ENCODE measurements around the gene SGMS1.
"Not testable (repeated sequence)": the region's sequence is repeated elsewhere in the genome, so short reads cannot be mapped to it uniquely, and the experiment has no call there.

SGMS1 gene

DNA sequence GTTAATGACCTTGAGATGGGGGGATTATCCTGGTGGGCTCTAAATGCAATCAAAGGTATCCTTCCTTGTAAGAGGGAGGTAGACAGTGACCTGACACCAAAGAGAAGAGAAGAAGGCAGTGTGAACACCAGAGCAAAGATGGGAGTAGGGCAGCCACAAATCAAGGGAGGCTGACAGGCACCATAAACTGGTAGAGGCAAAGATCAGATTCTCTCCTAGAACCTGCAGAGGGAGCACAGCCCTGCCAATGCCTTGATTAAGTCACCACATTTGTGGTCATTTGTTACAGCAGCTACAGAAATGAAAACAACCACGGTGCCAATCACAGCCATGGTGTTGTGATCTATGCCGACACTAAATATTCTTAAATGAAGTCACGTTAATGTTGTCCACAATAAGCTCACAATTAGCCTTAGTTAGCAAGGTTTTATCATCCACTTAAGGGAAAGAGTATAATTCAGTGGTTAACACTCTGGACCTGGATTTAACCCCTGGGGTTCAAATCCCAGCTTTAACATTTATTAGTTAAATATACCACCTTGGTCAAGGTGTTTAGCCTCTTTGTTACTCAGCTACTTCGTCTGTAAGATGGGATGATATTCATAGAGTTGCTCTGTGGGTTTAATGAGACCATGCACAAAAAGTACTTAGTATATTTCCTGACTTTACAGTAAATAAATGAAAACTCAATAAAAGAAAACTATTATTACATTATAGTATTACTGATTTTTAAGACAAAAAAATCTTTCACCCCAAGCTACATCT, 70.8 kb downstream of the SGMS1 start:
- no peak for DNase-seq

GRCh38 chr10:50552308-50552707, 71.4 kb downstream of the SGMS1 start:
- DNase-seq, result no peak

DNA sequence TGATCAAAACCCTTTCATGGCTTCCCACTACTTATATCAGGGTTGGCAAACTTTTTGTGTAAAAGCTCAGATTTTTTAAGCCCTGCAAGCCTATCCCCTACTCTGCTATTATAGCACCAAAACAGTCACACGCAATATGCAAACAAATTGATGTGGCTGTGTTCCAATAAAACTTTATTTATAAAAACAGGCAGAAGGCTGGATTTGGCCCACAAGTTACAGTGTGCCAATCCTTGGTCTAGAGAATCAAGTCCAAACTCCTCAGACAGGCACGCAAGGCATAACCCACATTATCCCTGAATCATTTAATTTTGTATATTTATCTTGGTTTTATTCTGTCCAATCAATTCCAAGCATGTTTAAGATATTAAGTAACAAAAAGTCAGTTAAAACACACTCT, 71.9 kb downstream of the SGMS1 start:
- no peak for DNase-seq

DNA sequence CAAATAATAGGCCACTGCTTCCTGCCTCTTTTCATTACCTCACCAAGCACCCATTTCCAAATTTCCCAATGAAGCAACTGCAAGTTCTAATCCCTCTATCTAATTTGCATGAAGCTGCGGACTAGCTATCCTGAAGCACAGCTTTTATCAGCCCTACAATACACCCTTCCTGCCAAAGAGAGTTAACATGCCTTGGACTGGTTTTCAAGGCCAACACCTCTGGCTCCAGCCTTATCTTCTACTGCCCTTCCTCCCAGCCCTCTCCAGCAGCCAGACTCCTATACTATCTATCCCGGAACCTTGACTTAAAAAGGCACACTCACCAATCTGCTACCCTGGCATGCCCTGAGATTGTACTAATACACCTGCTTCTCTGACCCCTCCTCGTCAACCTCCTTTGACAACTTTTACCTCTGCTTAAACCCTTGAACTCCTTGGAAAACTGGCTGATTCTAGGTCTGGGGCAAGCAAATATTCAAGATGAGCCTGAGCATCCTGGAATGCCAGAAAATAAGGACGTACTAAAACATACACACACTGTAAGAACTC, 73.4 kb downstream of the SGMS1 start:
- DNase-seq, result peak; percentile 45

- DNase-seq, result not testable (repeated sequence)
Measured at GRCh38 chr10:50549186-50549585, 74.6 kb downstream of the SGMS1 start.

GRCh38 chr10:50548481-50548880, 75.3 kb downstream of the SGMS1 start:
- not testable (repeated sequence) for DNase-seq

DNA sequence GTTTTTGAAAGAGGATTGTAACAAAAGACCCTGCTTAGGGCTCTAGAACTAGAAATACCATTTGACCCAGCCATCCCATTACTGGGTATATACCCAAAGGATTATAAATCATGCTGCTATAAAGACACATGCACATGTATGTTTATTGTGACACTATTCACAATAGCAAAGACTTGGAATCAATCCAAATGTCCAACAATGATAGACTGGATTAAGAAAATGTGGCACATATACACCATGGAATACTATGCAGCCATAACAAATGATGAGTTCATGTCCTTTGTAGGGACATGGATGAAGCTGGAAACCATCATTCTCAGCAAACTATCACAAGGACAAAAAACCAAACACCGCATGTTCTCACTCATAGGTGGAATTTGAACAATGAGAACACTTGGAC, 77.5 kb downstream of the SGMS1 start:
- not testable (repeated sequence) for DNase-seq

GRCh38 chr10:50545846-50546245, 77.9 kb downstream of the SGMS1 start:
- DNase-seq, result no peak

GRCh38 chr10:50544857-50545429, 78.8 kb downstream of the SGMS1 start:
- no peak for DNase-seq

GRCh38 chr10:50544095-50544856, 79.5 kb downstream of the SGMS1 start:
- no peak for DNase-seq

DNA sequence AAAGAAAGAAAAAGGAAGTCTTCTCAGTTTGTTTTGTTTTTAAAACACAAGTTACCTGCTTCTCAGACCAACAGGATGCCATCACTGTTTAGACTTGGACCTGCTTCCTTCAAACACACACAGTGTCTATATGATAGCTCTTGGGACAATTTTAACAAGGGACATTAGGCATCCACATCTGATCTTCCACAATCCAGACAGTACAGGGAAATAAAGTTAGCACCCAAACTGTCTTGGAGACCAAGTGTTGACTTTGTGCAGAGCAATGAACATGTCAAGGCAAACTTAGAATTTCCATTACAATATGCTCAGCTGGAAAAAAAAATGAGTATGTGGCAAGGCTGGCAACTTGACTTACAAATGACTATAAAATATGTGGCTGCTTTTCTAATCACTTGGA, 80.9 kb downstream of the SGMS1 start:
- DNase-seq, result no peak

GRCh38 chr10:50541921-50542320, 81.8 kb downstream of the SGMS1 start:
- no peak for DNase-seq

DNA sequence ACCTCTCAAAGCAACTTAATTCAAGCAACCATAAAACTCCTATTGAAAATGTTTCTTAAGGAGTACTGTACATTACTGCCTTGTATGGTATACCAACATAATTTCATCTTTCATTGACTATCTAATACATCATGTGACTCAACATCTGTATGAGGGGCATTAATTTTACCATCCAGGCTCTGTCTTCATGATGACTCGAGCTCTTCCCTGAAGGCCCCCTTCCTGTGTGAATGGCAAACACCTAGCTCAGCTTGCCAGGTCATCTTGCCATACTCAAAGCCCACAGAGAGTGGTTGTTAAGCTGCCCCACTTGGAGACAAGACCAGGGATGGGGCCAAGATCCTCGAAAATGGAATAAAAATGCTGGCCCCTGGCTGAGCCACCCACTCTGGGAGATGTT, 82.4 kb downstream of the SGMS1 start:
- no peak for DNase-seq

- DNase-seq, result no peak
Measured at GRCh38 chr10:50540826-50541122, 83.0 kb downstream of the SGMS1 start.

DNA sequence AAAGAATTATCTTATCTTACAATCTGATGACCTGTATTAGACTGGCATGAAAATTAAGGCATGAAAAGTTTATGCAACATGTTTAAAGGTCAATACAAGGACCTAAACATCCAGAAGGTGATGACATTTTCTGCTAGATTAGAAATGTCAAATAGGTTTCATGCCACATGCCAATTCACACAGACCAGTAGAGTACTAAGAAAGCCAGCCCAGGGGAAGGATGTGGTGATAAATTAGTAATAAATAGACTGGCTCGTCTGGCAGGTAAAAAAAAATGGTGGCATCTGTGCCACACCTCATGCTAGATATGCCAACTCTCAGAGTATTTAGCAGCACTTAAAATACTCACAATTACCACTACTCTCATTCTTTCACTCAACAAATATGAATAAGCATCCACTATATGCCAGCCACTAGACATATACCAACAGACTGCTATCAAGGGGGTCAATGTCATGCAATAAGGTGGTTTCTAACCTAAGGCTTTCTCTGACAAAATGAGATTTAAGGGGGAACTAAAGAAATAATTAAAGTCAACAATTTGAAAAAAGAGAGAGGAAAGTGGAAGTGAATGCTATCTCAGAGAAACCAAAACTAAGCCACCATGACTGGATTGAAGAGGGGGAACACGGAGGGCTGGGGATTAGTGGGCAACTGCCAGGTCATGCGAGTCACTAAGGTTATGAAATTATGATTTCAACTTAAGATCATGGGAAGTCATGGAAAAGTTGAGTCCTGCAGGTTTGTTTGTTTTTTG, 83.5 kb downstream of the SGMS1 start:
- no peak for DNase-seq

GRCh38 chr10:50538555-50539398, 85.0 kb downstream of the SGMS1 start:
- no peak for DNase-seq

DNA sequence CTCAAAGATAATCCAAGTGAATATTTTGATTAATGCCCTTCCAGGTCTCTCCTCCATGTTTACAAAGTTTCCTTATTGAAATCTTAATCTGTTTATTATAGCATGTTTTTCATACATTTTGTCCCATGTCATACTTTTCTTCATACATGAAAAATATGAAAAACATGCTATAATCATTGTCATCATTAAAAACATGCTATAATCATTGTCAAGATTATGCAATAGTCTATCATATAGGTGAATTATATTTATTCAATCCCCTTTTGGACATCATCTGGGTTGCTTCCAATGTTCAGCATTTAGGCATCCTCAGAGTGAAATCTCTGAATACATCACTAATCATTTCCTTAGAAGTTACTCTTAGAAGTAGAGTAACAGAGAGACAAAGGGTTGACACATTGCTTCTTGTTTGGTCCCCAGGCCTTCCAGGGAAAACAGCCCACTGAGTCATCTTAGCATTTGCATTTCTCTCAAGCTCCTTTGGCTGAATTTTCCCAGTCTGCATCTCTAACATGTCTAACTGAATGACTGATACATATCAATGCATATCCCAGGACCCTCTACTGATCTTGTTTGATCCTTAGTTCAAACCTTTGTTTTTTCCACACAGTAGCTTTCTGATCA, 87.0 kb downstream of the SGMS1 start:
- no peak for DNase-seq

GRCh38 chr10:50534748-50535376, 88.9 kb downstream of the SGMS1 start:
- DNase-seq, result not testable (repeated sequence)

- no peak for DNase-seq
Measured at GRCh38 chr10:50533296-50533695, 90.5 kb downstream of the SGMS1 start.

DNA sequence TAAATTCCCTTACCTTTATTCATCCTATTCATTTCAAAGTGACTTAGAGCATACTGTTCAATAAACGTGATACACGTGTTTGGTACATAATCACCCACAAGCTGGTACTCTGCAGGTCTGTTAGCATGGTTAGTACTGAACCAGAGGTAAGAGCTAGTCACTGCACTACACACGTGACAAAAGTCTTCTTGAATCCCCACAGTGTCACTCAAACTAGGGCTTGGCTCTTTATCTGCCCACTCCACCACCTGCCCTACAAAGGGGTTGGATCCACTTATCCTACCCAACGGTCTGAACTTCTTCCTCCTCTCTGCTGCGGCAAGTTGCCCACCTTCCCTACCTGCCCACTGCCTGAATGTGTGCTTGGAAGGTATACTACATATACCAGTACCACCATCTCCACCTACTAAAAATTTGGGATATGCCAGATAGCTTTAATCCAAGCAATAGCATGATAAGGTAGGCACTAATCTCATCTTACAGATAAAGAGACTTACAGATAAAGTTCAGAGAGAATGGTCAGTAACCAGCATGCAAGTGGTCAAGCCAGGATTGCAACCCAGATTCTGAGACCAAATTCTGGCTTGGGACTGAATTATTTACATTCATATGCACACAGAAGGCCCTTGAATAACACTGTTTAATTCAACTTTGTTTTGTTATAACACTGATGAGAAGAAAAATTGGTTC, 92.2 kb downstream of the SGMS1 start:
- no peak for DNase-seq

- DNase-seq, result no peak
Measured at GRCh38 chr10:50529660-50530059, 94.1 kb downstream of the SGMS1 start.
